RCC 7860 (cell line): Measurements from ENCODE around the gene MN1.

ENCODE experiments used
- DNase-seq: peaks from one replicate; pipeline ENCODE4 v3.0.0-alpha.2; 2015; ENCODE audit warnings: low spot score
- FAIRE-seq: peaks from 2 replicates; lab custom pipeline; 2012; peaks lifted over from hg19 to GRCh38; lab: Jason Lieb, UNC

The MN1 gene

GRCh38 chr22:27801616-27802345 is at the start of gene MN1:
MN1 (minus strand) TSS chr22:27801756; CDS start chr22:27800543, 1,213 bp downstream.
- DNase-seq, result no peak
- no peak for FAIRE-seq

GRCh38 chr22:27850000-27850521 is 48.5 kb upstream of the MN1 start:
- DNase-seq (no peak), FAIRE-seq (no peak)

- no peak for FAIRE-seq
- DNase-seq, result no peak
These were observed 46.4 kb upstream of the MN1 start for GRCh38 chr22:27848005-27848404.

GRCh38 chr22:27846910-27847309 is 45.4 kb upstream of the MN1 start:
- DNase-seq (no peak), FAIRE-seq (no peak)

GRCh38 chr22:27846248-27846757 is 44.7 kb upstream of the MN1 start:
- DNase-seq, result no peak
- no peak for FAIRE-seq

- FAIRE-seq, result no peak
- DNase-seq, result no peak
These were observed 44.1 kb upstream of the MN1 start for GRCh38 chr22:27845644-27846043.

- no peak for FAIRE-seq
- no peak for DNase-seq
These were observed 43.4 kb upstream of the MN1 start for GRCh38 chr22:27844656-27845591.

- FAIRE-seq, result no peak
- no peak for DNase-seq
These were observed 42.7 kb upstream of the MN1 start for GRCh38 chr22:27844256-27844655.

GRCh38 chr22:27843441-27843840 is 41.9 kb upstream of the MN1 start:
- no peak for DNase-seq
- FAIRE-seq, result no peak

- no peak for DNase-seq
- no peak for FAIRE-seq
These were observed 41.3 kb upstream of the MN1 start for GRCh38 chr22:27842669-27843431.

- DNase-seq, result no peak
- FAIRE-seq, result no peak
These were observed 40.6 kb upstream of the MN1 start for GRCh38 chr22:27842201-27842600.

- no peak for DNase-seq
- FAIRE-seq, result no peak
These were observed 38.9 kb upstream of the MN1 start for GRCh38 chr22:27840436-27840835.

- DNase-seq (no peak), FAIRE-seq (no peak)
These were observed 37.6 kb upstream of the MN1 start for GRCh38 chr22:27839057-27839660.

- no peak for FAIRE-seq
- no peak for DNase-seq
These were observed 34.6 kb upstream of the MN1 start for GRCh38 chr22:27836181-27836580.

- no peak for FAIRE-seq
- DNase-seq, result no peak
These were observed 33.9 kb upstream of the MN1 start for GRCh38 chr22:27835446-27835845.

GRCh38 chr22:27834364-27835185 is 33.0 kb upstream of the MN1 start:
- no peak for FAIRE-seq
- DNase-seq, result no peak

GRCh38 chr22:27833803-27834202 is 32.2 kb upstream of the MN1 start:
- no peak for DNase-seq
- no peak for FAIRE-seq

- no peak for FAIRE-seq
These were observed 31.1 kb upstream of the MN1 start for GRCh38 chr22:27832606-27833005.

GRCh38 chr22:27829620-27830019 is 28.1 kb upstream of the MN1 start:
- DNase-seq (no peak), FAIRE-seq (no peak)

More at GRCh38 chr22:27832606-27833005, 31.1 kb upstream of the MN1 start:
- DNase-seq, result no peak
